Keratinocyte (primary cell): ENCODE data around the gene E2F8.

Experiments
- EZH2 ChIP-seq: IDR thresholded peaks from one replicate; pipeline ENCODE4 v1.6.1; 2012; ENCODE audit warnings: inconsistent platforms, mild to moderate bottlenecking, low read length, moderate library complexity
- TF ChIP-seq, protein P1 (sequence below), 3 experiments: IDR thresholded peaks in 1 of 3; conservative IDR thresholded peaks in 1 of 3; optimal IDR thresholded peaks in 1 of 3; 2 replicates in 2 of 3; 3 replicates in 1 of 3; pipeline versions ENCODE3 to v1.5.1; 2011; ENCODE audit warnings: low read length in 3 of 3, mild to moderate bottlenecking in 3 of 3, moderate library complexity in 2 of 3, control low read depth in 1 of 3, inconsistent platforms in 1 of 3; ENCODE audit not compliant: insufficient read depth in 2 of 3; ENCODE audit errors: extremely low read depth in 1 of 3

DNA sequence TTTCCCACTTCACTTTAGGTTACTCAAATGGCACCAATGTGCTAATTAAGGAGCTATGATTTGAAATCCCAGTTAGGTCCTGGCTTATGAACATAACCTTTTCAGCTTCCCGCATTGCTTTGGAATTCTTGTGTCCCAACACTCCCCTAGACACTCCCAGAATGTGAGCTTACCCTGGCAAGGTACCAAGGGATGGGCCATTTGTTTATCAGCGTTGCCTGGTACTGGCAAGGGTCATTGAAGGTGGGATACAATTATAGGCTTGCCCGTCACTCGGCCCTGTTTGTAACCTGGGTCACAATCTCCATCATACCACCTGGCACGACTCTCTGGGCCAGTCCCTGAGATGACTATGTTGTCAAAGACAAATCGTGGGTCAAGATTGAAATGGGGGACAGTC lies 44.3 kb downstream of the E2F8 start:
- TF ChIP-seq, protein P1, sequence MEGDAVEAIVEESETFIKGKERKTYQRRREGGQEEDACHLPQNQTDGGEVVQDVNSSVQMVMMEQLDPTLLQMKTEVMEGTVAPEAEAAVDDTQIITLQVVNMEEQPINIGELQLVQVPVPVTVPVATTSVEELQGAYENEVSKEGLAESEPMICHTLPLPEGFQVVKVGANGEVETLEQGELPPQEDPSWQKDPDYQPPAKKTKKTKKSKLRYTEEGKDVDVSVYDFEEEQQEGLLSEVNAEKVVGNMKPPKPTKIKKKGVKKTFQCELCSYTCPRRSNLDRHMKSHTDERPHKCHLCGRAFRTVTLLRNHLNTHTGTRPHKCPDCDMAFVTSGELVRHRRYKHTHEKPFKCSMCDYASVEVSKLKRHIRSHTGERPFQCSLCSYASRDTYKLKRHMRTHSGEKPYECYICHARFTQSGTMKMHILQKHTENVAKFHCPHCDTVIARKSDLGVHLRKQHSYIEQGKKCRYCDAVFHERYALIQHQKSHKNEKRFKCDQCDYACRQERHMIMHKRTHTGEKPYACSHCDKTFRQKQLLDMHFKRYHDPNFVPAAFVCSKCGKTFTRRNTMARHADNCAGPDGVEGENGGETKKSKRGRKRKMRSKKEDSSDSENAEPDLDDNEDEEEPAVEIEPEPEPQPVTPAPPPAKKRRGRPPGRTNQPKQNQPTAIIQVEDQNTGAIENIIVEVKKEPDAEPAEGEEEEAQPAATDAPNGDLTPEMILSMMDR (optimal IDR thresholded peaks at IDR 0.05 in 1 of 3, IDR thresholded peaks at IDR 0.05 in 1 of 3, conservative IDR thresholded peaks at IDR 0.05 in 1 of 3; ENCODE audit: extremely low read depth in 1 of 3, insufficient read depth in 2 of 3, low read length in 3 of 3), result no peak
- no peak for TF ChIP-seq EZH2
